WTC11 (cell line): ENCODE measurements around the gene PRKG2. TPM values are rescaled to one million over a fixed set of nuclear protein-coding genes. Genes with fewer than 3 reads are reported as not detected.

Experiments used
- ATAC-seq: fragments of 200-7000 bp; cut with Tn5 transposase; 2 replicates; pipeline ENCODE4 v1.10.0; 2021; ENCODE audit warnings: mild to moderate bottlenecking, moderate library complexity
- CTCF ChIA-PET: fragments of 300-600 bp; sonication (Branson Sonifier 250); formaldehyde crosslinking; loops from one replicate; lab custom pipeline; 2021; ENCODE audit warnings: antibody characterized with exemption; lab: Charles Lee
- POLR2A ChIA-PET: fragments of 350-600 bp; sonication (Branson Sonifier 250); formaldehyde crosslinking; loops from one replicate; lab custom pipeline; 2021; ENCODE audit warnings: antibody characterized with exemption; lab: Charles Lee
- DNase-seq: peaks from one replicate; pipeline ENCODE4 v3.0.0; 2021; ENCODE audit warnings: low spot score
- H3K27ac Mint-ChIP-seq: 2 replicates; pipeline ENCODE4 v1.8.0; 2021; ENCODE audit warnings: mixed read lengths
- H3K27me3 Mint-ChIP-seq: 2 replicates; pipeline ENCODE4 v1.8.0; 2021; ENCODE audit warnings: low read depth, mild to moderate bottlenecking, moderate library complexity, mixed read lengths
- H3K36me3 Mint-ChIP-seq: 2 replicates; pipeline ENCODE4 v1.8.0; 2021; ENCODE audit warnings: mixed read lengths
- H3K4me1 Mint-ChIP-seq: 2 replicates; pipeline ENCODE4 v1.8.0; 2022; ENCODE audit warnings: mixed read lengths
- H3K4me3 Mint-ChIP-seq: 2 replicates; pipeline ENCODE4 v1.8.0; 2021; ENCODE audit warnings: mild to moderate bottlenecking, moderate library complexity, mixed read lengths
- H3K9me3 Mint-ChIP-seq: 2 replicates; pipeline ENCODE4 v1.8.0; 2021; ENCODE audit warnings: mixed read lengths
- ATF3 ChIP-seq: sonication (generic); formaldehyde crosslinking; conservative IDR thresholded peaks from 2 replicates; pipeline ENCODE4 v1.8.1; 2022; ENCODE audit warnings: mild to moderate bottlenecking, missing genetic modification reagents
- FOXJ3 ChIP-seq: sonication (generic); formaldehyde crosslinking; IDR thresholded peaks from 2 replicates; pipeline ENCODE4 v1.9.0; 2021; ENCODE audit warnings: missing genetic modification reagents, mild to moderate bottlenecking, borderline replicate concordance
- HMGA2 ChIP-seq: fragments of 250-450 bp; sonication (Bioruptor Pico); IDR thresholded peaks from 2 replicates; pipeline ENCODE4 v1.4.0; 2021; ENCODE audit warnings: mild to moderate bottlenecking, moderate library complexity
- JAZF1 ChIP-seq: fragments of 250-450 bp; sonication (Bioruptor Pico); IDR thresholded peaks from 2 replicates; pipeline ENCODE4 v1.9.0; 2021; ENCODE audit warnings: moderate library complexity, mild to moderate bottlenecking, inconsistent platforms
- NFYB ChIP-seq: sonication (generic); formaldehyde crosslinking; conservative IDR thresholded peaks from 2 replicates; pipeline ENCODE4 v1.8.0; 2022; ENCODE audit warnings: low read depth, missing genetic modification reagents
- USF2 ChIP-seq: sonication (generic); formaldehyde crosslinking; IDR thresholded peaks from 2 replicates; pipeline ENCODE4 v1.8.1; 2023; ENCODE audit warnings: mild to moderate bottlenecking, missing genetic modification reagents, moderate library complexity
- ZNF232 ChIP-seq: sonication (generic); formaldehyde crosslinking; IDR thresholded peaks from 2 replicates; pipeline ENCODE4 v1.8.0; 2022; ENCODE audit warnings: mild to moderate bottlenecking, missing genetic modification reagents
- ZNF281 ChIP-seq: sonication (generic); formaldehyde crosslinking; IDR thresholded peaks from 2 replicates; pipeline ENCODE4 v1.8.0; 2023; ENCODE audit warnings: mild to moderate bottlenecking, missing genetic modification reagents
- ZNF532 ChIP-seq: fragments of 250-450 bp; sonication (Bioruptor Pico); IDR thresholded peaks from 2 replicates; pipeline ENCODE4 v1.9.0; 2021; ENCODE audit warnings: mild to moderate bottlenecking, borderline replicate concordance
- total RNA-seq: library from RNA; stranded (reverse); gene quantifications from 3 replicates; pipeline ENCODE4 v1.2.3, GENCODE V29; 2021

The PRKG2 gene
- total RNA-seq, 1 experiment from 2014 or later, result 2.7 TPM

- Mint-ChIP-seq H3K36me3 (no peaks in the 10 kb centered on the region), H3K27ac (no peak overlapping the region), H3K4me1 (no peaks in the 10 kb centered on the region), H3K4me3 (no peak overlapping the region), H3K9me3 (peaks cover 7% of the 10 kb centered on the region; the same call in 1 of the 2 replicates), H3K27me3 (no peaks in the 10 kb centered on the region)
- no peak for TF ChIP-seq JAZF1 (CRISPR knock-in tag)
- no peak for TF ChIP-seq FOXJ3 (CRISPR knock-in tag)
- TF ChIP-seq HMGA2, result no peak
- no peak for TF ChIP-seq ATF3 (CRISPR knock-in tag)
- TF ChIP-seq ZNF232 (CRISPR knock-in tag), result no peak
- ChIA-PET CTCF (no interaction called here), POLR2A (no interaction called here)
- no peak for ATAC-seq
- no peak for DNase-seq
Measured at GRCh38 chr4:81250430-81250829, 35.4 kb upstream of the PRKG2 start.

GRCh38 chr4:81245218-81246009 is 30.4 kb upstream of the PRKG2 start:
- no peak for DNase-seq
- no peak overlapping the region for H3K4me3 Mint-ChIP-seq
- CTCF ChIA-PET, result no interaction called here
- POLR2A ChIA-PET, result interaction anchor here (0.6 kb wide), 1 partner anchor 865 kb away, joined by 6 read pairs; no protein-coding TSS in a partner anchor
- H3K27me3 Mint-ChIP-seq, result no peaks in the 10 kb centered on the region
- no peak overlapping the region for H3K27ac Mint-ChIP-seq
- ATAC-seq, result no peak
- TF ChIP-seq USF2 (CRISPR knock-in tag) (no peak), ZNF281 (CRISPR knock-in tag) (no peak), FOXJ3 (CRISPR knock-in tag) (no peak)
- TF ChIP-seq, all 79 proteins: peak for 0
- Mint-ChIP-seq H3K36me3 (no peaks in the 10 kb centered on the region), H3K4me1 (no peaks in the 10 kb centered on the region), H3K9me3 (peaks cover 4% of the 10 kb centered on the region; the same call in 1 of the 2 replicates)

GRCh38 chr4:81237791-81238190 is 22.8 kb upstream of the PRKG2 start:
- no peaks in the 10 kb centered on the region for H3K4me1 Mint-ChIP-seq

More at GRCh38 chr4:81237791-81238190, 22.8 kb upstream of the PRKG2 start:
- no peak for DNase-seq
- ATAC-seq, result no peak
- TF ChIP-seq ZNF532 (CRISPR knock-in tag) (no peak), NFYB (CRISPR knock-in tag) (no peak)
- TF ChIP-seq, all 79 proteins: peak for 0
- Mint-ChIP-seq H3K4me3 (no peak overlapping the region), H3K27ac (no peak overlapping the region), H3K36me3 (no peaks in the 10 kb centered on the region), H3K27me3 (no peaks in the 10 kb centered on the region), H3K9me3 (peaks cover 11% of the 10 kb centered on the region; the same call in 1 of the 2 replicates)
- CTCF ChIA-PET, result no interaction called here
- POLR2A ChIA-PET, result no interaction called here
